Panc1 (cell line): ENCODE measurements around the gene GRM1.

ENCODE experiments used
- POLR2AphosphoS5 ChIP-seq: IDR thresholded peaks from 2 replicates; pipeline ENCODE4 v1.6.1; 2012; ENCODE audit warnings: mild to moderate bottlenecking, low read depth, low read length, moderate library complexity
- SIN3A ChIP-seq: IDR thresholded peaks from 2 replicates; pipeline ENCODE4 v1.6.1; 2012; ENCODE audit warnings: low read depth, mild to moderate bottlenecking, low read length, moderate library complexity, borderline replicate concordance; ENCODE audit not compliant: insufficient read depth
- TF ChIP-seq, protein P1 (sequence below): fragments of 450-650 bp; IDR thresholded peaks from 2 replicates; pipeline ENCODE4 v1.5.1; 2017; ENCODE audit warnings: mild to moderate bottlenecking
- TF ChIP-seq, protein P2 (sequence below), 2 experiments: IDR thresholded peaks; 2 replicates each; pipeline ENCODE4 v1.6.1; 2011 to 2012; ENCODE audit warnings: low read depth in 2 of 2, control low read depth in 1 of 2, low read length in 1 of 2, mild to moderate bottlenecking in 1 of 2, moderate library complexity in 1 of 2; ENCODE audit not compliant: insufficient read depth in 1 of 2

DNA sequence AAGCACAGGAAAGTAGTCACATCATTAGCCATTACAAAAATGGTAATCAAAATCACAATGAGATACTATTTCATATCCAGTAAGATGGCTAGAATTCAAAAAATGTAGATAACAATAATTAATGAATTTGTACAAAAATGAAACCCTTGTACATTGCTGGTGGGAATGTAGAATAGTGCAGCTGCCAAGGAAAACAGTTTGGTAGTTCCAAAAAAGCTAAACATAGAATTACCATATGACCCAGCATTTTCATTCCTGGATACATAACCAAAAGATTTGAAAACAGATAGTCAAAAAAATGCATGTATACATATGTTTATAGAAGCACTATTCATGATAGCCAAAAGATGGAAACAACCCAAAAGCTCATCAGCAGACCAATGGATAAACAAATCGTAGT lies 263.6 kb downstream of the GRM1 start:
- TF ChIP-seq, protein P1, sequence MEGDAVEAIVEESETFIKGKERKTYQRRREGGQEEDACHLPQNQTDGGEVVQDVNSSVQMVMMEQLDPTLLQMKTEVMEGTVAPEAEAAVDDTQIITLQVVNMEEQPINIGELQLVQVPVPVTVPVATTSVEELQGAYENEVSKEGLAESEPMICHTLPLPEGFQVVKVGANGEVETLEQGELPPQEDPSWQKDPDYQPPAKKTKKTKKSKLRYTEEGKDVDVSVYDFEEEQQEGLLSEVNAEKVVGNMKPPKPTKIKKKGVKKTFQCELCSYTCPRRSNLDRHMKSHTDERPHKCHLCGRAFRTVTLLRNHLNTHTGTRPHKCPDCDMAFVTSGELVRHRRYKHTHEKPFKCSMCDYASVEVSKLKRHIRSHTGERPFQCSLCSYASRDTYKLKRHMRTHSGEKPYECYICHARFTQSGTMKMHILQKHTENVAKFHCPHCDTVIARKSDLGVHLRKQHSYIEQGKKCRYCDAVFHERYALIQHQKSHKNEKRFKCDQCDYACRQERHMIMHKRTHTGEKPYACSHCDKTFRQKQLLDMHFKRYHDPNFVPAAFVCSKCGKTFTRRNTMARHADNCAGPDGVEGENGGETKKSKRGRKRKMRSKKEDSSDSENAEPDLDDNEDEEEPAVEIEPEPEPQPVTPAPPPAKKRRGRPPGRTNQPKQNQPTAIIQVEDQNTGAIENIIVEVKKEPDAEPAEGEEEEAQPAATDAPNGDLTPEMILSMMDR, result no peak
- TF ChIP-seq, protein P2, sequence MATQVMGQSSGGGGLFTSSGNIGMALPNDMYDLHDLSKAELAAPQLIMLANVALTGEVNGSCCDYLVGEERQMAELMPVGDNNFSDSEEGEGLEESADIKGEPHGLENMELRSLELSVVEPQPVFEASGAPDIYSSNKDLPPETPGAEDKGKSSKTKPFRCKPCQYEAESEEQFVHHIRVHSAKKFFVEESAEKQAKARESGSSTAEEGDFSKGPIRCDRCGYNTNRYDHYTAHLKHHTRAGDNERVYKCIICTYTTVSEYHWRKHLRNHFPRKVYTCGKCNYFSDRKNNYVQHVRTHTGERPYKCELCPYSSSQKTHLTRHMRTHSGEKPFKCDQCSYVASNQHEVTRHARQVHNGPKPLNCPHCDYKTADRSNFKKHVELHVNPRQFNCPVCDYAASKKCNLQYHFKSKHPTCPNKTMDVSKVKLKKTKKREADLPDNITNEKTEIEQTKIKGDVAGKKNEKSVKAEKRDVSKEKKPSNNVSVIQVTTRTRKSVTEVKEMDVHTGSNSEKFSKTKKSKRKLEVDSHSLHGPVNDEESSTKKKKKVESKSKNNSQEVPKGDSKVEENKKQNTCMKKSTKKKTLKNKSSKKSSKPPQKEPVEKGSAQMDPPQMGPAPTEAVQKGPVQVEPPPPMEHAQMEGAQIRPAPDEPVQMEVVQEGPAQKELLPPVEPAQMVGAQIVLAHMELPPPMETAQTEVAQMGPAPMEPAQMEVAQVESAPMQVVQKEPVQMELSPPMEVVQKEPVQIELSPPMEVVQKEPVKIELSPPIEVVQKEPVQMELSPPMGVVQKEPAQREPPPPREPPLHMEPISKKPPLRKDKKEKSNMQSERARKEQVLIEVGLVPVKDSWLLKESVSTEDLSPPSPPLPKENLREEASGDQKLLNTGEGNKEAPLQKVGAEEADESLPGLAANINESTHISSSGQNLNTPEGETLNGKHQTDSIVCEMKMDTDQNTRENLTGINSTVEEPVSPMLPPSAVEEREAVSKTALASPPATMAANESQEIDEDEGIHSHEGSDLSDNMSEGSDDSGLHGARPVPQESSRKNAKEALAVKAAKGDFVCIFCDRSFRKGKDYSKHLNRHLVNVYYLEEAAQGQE (IDR thresholded peaks at IDR 0.05; ENCODE audit: insufficient read depth in 1 of 2, low read depth in 2 of 2, low read length in 1 of 2), result no peak
- no peak for TF ChIP-seq POLR2AphosphoS5
- no peak for TF ChIP-seq SIN3A
